HG02763 (cell line): Measurements from ENCODE around the gene PHF21B.
"Not testable (repeated sequence)": the region's sequence is repeated elsewhere in the genome, so short reads cannot be mapped to it uniquely, and the experiment has no call there.

ENCODE experiments used
- ATAC-seq: cut with Tn5 transposase; IDR thresholded peaks from one replicate; pipeline ENCODE4 v1.9.1; 2021; ENCODE audit warnings: mild to moderate bottlenecking, moderate library complexity; ENCODE audit not compliant: unreplicated experiment

PHF21B gene

DNA sequence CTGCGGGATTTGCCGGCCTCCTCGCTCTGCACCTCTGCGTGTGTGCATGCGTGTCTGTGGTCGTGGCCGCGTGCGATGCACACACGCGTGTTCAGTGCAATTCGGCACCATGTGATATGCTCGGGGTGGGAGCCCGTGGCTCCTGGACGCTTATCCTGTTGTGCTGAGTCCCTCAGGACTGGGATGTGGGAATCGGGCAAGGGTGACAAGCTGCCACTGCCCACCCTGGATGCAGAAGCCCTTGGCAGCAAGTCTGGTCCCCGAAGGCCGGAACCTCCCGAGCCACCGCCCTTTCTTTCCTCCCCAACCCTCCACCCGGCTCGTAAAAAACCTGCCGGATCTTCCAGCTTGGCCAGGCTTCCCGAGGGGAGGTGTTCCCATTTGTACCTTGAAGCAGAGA lies 128.2 kb downstream of the PHF21B start:
- ATAC-seq: no peak

GRCh38 chr22:44880610-44881290 lies 129.1 kb downstream of the PHF21B start:
- no peak for ATAC-seq

DNA sequence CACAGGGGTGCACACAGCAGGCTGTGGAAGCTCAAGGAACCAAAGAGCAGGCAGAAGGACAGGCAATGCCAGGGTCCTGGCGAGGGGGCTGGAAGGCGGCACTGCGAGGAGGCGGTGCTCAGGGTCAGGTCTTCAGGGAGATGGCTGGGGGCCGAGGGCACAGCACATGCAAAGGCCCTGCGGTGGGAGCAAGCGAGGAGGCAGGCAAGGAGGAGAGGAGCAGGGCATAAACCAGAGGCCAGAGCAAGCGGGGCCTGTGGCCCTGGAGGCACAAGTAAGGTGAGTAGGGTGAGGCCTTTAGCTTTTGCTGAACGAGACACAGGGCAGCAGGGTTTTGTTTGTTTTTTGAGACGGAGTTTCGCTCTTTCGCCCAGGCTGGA lies 130.5 kb downstream of the PHF21B start:
- ATAC-seq: no peak

DNA sequence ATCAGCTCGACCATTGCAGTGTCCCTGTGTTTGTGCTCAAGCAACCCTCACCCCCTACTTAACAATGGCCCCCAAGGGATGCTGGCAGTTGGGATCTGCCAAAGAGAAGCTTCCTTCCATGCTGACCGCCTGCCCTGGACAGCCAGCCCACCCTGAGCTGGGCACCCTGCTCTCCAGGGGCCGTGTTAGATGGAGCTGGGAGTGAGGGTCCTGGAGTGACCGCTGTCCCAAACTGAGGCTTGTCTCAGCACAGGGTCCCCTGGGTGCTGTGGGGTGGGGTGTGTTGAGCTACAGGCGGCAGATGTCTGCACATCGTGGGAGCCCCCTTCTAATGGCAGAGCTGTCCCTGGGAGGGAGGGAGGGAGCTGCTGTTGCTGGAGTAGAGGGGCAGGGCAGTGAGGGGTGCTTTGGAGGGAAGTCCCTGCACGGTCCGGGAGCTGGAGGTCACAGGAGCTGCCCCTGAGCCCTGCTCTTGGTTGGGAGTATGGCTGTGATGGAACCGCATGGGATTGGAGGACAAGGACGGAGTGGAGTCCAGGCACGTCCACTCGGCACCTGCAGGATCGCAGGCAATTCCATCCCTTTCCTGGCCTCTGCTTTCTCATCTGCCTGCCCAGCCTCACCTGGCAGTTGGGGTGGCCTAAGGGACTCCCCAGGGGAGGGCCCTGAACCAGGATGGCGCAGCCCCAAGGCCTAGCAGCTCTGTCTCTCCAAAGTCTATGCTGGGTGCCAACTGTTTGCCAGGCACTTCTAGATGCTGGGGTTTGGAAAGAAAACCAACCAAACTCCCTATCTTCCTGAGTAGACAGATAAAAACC lies 131.1 kb downstream of the PHF21B start:
- ATAC-seq: no peak

GRCh38 chr22:44876921-44877320 lies 132.9 kb downstream of the PHF21B start:
- no peak for ATAC-seq

DNA sequence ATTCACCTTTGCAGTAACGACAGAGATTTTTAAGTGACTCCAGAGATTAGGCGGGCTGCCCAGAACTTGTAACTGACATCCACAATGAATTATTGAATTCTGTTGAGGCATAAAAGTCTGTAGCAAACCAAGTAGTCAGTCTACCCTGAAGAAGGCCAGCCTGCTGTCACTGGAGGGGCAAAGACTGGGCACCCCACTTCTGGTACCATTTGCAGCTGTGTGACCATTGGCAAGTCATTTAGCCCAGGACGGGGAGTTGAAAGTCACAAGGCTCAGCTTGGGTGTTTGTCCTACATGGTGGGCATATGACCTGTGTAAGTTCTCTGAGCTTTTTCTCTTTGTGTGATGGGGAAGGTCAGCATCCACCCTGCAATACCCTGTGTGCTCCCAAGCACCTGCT lies 138.0 kb downstream of the PHF21B start:
- no peak for ATAC-seq

DNA sequence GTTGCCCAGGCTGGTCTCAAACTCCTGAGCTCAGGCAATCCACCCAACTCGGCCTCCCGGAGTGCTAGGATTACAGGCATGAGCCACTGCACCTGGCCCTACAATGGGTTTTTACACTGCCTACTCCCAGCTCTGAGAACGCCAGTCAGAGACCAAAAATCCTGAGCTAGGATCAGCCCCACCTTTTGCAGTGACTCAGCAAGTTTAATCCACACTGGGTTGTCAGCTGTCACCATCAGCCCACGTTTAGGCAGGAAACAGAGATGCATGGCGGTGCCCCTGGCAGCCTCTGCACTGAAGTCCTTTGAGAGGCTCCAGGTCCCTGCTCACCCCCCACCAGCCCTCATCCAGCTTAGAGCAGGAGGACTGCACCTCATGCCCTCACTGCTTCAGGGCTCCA lies 139.8 kb downstream of the PHF21B start:
- no peak for ATAC-seq

- no peak for ATAC-seq
These were observed 140.6 kb downstream of the PHF21B start for GRCh38 chr22:44869196-44869595.

- ATAC-seq: no peak
These were observed 144.4 kb downstream of the PHF21B start for GRCh38 chr22:44865193-44866057.

DNA sequence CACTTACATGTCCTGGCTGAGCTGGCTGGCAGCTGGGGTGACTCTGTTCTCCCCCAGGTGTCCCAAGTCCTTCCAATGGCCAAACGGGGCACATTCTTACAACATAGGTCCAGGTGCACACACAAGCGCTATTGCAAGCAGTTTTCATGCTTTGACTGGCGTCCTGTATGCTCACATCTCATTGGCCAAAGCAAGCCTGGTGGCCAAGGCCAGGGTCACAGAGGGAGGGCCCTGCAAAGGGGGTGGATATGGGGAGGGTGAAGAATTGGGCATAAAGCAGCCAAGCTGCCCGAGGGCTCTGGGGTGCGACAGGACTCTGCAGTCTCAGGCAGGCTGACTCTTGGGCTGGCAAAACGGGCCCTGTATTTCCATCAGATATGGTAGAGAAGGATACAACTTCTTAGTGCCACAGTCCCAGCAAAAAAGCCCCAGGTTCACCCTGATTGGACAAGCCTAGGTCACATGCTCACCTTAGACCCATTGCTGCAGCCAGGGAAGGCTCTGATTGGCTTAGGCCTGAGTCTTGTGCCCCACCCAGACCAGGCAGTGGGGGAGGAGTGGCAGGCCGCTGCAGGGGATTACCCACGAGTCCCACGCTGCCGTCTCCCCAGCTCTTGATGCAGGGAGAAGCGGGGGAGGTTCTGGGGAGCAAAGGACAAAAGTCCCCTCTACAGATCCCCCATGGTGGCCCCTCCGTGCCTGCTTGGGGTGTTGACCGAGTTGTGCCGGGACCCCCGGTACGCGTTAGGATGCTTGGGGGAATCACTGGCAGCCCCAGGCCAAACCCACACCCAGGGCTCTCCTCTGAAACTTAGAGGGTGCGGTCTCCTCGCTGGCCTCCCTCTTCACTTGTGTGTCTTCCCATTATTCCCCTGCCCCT lies 146.6 kb downstream of the PHF21B start:
- no peak for ATAC-seq

DNA sequence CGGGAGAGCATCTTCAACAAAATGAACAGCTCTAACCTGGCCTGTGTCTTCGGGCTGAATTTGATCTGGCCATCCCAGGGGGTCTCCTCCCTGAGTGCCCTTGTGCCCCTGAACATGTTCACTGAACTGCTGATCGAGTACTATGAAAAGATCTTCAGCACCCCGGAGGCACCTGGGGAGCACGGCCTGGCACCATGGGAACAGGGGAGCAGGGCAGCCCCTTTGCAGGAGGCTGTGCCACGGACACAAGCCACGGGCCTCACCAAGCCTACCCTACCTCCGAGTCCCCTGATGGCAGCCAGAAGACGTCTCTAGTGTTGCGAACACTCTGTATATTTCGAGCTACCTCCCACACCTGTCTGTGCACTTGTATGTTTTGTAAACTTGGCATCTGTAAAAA lies 147.5 kb downstream of the PHF21B start:
- ATAC-seq: no peak

DNA sequence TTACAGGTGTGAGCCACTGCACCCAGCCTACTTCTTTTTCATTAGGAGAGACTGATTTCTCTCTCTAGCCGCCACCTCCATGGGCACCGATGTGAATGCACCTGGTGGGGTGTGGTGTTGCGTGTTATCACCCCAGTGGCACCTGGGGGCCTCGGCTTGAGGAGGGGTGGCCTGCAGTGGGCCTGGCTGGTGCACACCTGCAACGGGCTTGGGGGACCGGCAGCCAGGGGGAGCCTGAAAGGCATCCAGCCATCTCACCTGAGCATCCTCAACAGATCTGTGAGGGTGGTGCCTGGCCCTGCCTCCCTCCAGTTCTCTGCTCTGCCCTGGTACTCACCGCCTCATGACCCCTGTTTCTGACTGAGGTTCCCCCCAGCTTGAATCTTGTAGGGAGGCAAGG lies 148.6 kb downstream of the PHF21B start:
- ATAC-seq: no peak

DNA sequence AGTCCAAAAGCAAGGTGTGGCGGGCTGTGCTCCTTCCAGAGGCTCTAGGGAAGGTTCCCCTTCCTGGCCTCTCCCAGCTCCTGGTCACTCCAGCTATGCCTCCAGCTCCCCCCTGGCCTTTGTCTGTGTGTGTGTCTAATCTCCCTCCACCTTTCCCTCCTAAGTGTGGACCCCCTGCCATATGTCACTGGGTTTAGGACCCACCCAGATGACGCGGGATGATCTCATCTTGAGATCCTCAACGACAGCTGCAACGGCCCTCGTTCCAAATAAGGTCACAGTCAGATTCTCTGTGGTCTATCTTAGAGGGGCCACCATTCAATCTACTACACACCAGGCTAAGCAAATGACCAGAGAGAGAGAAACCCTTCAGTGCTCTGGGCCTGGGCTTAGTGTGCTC lies 149.5 kb downstream of the PHF21B start:
- ATAC-seq: no peak

GRCh38 chr22:44859641-44860040 lies 150.2 kb downstream of the PHF21B start:
- ATAC-seq: no peak

DNA sequence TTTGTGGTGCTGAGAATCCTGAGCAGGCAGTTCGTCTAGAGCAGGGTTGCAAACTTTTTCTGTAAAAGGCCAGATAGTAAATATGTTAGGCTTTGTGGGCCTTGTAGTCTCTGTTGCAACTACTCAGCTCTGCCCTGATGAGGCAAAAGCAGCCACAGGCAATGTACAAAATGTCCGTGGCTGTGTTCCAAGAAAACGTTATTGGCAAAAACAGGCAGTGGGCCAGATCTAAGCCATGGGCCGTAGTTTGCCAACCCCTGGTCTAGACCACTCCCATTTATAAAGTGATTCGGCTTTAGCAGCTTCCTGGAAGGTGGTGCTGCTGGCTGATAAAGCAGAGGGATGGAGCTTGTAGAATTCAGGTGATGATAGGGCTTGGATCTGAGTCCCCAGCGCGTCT lies 151.0 kb downstream of the PHF21B start:
- not testable (repeated sequence) for ATAC-seq

GRCh38 chr22:44855855-44856254 lies 153.9 kb downstream of the PHF21B start:
- no peak for ATAC-seq

- ATAC-seq: not testable (repeated sequence)
These were observed 155.2 kb downstream of the PHF21B start for GRCh38 chr22:44854641-44855040.

- ATAC-seq: no peak
These were observed 158.9 kb downstream of the PHF21B start for GRCh38 chr22:44850946-44851345.

DNA sequence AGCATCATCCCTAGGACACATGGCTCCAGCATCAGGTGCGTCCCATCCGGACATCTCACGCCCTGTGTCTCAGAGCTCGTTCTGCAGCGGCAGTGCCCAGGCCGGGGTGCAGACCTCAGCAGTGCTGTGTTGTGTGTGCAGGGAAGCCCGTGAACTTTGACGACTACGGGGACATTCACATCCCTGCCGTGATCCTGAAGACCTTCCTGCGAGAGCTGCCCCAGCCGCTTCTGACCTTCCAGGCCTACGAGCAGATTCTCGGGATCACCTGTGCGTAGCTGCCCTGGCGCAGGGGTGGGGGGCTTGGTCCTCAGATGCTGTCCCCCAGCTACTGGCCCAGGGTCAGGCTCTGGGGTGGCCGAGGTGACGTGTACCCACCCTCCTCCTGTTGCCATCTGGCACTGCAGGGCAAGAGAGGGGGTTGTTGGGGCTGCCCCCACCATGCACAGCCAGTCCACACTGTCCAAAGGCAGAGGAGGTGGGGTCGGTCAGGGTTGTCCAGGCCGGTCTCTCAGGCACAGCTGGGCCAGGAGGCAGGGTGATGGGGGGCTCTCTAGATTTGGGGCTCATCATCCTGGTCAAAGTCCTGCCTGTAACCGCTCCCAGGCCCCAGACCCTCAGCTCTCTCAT lies 160.9 kb downstream of the PHF21B start:
- ATAC-seq: no peak

DNA sequence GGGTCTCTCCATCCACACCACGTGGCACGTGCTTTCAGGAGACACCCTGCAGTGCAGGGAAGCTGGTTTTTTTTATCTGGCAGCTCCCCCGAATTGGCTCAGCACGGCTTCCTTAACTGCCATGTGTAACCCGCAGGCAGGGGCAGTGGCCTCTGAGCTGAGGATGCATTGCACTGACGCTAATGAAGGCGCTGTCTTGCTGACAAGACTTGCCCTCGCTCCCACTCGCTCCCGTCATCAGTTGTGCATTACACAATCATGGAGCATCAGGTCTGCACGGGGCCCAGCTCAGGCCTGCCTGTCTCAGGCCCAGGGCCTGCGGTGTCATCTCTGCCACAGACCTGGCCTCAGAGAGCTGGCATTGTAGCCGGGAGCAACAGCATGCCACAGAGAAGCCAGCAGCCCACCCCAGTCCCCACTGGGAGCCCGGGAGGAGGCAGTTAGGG lies 161.5 kb downstream of the PHF21B start:
- ATAC-seq: no peak
